A549 (cell line): ENCODE data around the gene SUB1.

ENCODE experiments used
- BCL3 ChIP-seq: fragments of >200 bp; sonication (Bioruptor Twin); formaldehyde crosslinking; IDR thresholded peaks from 3 replicates; pipeline ENCODE4 v1.6.1; 2016
- CBX8 ChIP-seq: fragments of 200-600 bp; sonication (generic); IDR thresholded peaks from 2 replicates; pipeline ENCODE4 v1.6.1; 2016
- CEBPB ChIP-seq, 2 experiments: fragments of >200 bp in 1 of 2; sonication (Bioruptor Twin) in 1 of 2; formaldehyde crosslinking in 1 of 2; IDR thresholded peaks; 2 replicates each; pipeline ENCODE4 v1.6.1; 2012 to 2016
- CHD2 ChIP-seq: fragments of 150-350 bp; IDR thresholded peaks from 2 replicates; pipeline ENCODE4 v1.6.1; 2014; ENCODE audit warnings: low read length; ENCODE audit not compliant: partially characterized antibody
- CHD4 ChIP-seq: fragments of 200-600 bp; sonication (generic); IDR thresholded peaks from 2 replicates; pipeline ENCODE4 v1.6.1; 2016; ENCODE audit warnings: antibody characterized with exemption, mild to moderate bottlenecking, borderline replicate concordance
- POLR2AphosphoS2 ChIP-seq: conservative IDR thresholded peaks from 2 replicates; pipeline ENCODE4 v1.6.1; 2012; ENCODE audit warnings: low read length, improper control_type of control experiment, inconsistent platforms
- RAD21 ChIP-seq, 2 experiments: fragments of >200 bp in 1 of 2; sonication (Bioruptor Twin) in 1 of 2; formaldehyde crosslinking in 1 of 2; IDR thresholded peaks in 1 of 2; conservative IDR thresholded peaks in 1 of 2; 2 replicates in 1 of 2; 3 replicates in 1 of 2; pipeline ENCODE4 v1.6.1; 2012 to 2018; ENCODE audit warnings: inconsistent platforms in 1 of 2
- SMC3 ChIP-seq: fragments of >200 bp; sonication (Bioruptor Twin); formaldehyde crosslinking; IDR thresholded peaks from 3 replicates; pipeline ENCODE4 v1.6.1; 2018; ENCODE audit warnings: inconsistent platforms
- TP53 ChIP-seq: fragments of 250-450 bp; sonication (Bioruptor Pico); IDR thresholded peaks from 2 replicates; pipeline ENCODE4 v1.5.0; 2021; ENCODE audit warnings: mild to moderate bottlenecking, moderate library complexity
- ZFP36 ChIP-seq: fragments of 450-650 bp; IDR thresholded peaks from 2 replicates; pipeline ENCODE4 v1.6.1; 2014; ENCODE audit warnings: borderline replicate concordance; ENCODE audit not compliant: partially characterized antibody
- TF ChIP-seq, protein P1 (sequence below): fragments of >200 bp; sonication (Bioruptor Twin); formaldehyde crosslinking; IDR thresholded peaks from 3 replicates; pipeline ENCODE4 v1.5.1; 2016

DNA sequence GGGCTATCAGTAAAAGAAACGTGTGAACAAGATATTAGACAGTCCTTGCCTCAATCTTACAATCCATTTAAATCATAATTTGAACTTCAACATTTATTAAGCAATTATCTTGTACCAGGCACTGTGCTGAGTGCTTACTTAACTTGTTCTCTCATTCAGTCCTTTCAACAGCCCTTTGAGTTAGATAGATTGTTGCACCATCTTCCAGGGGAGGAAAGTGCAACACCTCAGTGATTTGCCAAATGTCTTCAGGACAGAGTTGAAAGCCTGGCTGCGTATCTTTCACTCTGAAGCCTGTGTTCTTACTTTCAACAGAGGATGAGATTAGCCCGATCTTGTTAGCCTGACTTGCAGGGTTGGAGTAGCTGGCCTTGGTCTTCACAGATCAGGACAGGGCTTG is 34.2 kb upstream of the SUB1 start:
- TF ChIP-seq CHD2: no peak
- TF ChIP-seq, protein P1, sequence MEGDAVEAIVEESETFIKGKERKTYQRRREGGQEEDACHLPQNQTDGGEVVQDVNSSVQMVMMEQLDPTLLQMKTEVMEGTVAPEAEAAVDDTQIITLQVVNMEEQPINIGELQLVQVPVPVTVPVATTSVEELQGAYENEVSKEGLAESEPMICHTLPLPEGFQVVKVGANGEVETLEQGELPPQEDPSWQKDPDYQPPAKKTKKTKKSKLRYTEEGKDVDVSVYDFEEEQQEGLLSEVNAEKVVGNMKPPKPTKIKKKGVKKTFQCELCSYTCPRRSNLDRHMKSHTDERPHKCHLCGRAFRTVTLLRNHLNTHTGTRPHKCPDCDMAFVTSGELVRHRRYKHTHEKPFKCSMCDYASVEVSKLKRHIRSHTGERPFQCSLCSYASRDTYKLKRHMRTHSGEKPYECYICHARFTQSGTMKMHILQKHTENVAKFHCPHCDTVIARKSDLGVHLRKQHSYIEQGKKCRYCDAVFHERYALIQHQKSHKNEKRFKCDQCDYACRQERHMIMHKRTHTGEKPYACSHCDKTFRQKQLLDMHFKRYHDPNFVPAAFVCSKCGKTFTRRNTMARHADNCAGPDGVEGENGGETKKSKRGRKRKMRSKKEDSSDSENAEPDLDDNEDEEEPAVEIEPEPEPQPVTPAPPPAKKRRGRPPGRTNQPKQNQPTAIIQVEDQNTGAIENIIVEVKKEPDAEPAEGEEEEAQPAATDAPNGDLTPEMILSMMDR: no peak
- TF ChIP-seq ZFP36: no peak
- no peak for TF ChIP-seq CBX8
- TF ChIP-seq RAD21 (conservative IDR thresholded peaks at IDR 0.05 in 1 of 2, IDR thresholded peaks at IDR 0.05 in 1 of 2): no peak
- no peak for TF ChIP-seq CHD4
- no peak for TF ChIP-seq SMC3
- no peak for TF ChIP-seq TP53
- no peak for TF ChIP-seq POLR2AphosphoS2
- TF ChIP-seq BCL3: no peak
- no peak for TF ChIP-seq CEBPB (IDR thresholded peaks at IDR 0.05)
